HG02981 (cell line): ENCODE measurements around the gene SPATA12.

ENCODE experiments used
- ATAC-seq: cut with Tn5 transposase; IDR thresholded peaks from one replicate; pipeline ENCODE4 v1.9.1; 2021; ENCODE audit warnings: mild to moderate bottlenecking, moderate library complexity; ENCODE audit not compliant: unreplicated experiment

Gene SPATA12

GRCh38 chr3:57060089-57060821 is at the start of gene SPATA12:
Gene SPATA12, plus strand, starts transcription at chr3:57060664. Its CDS starts 13,031 bp downstream, at chr3:57073695.
- ATAC-seq, result no peak

GRCh38 chr3:57011022-57011421 is 49.4 kb upstream of the SPATA12 start:
- no peak for ATAC-seq

GRCh38 chr3:57012847-57013246 is 47.6 kb upstream of the SPATA12 start:
- no peak for ATAC-seq

GRCh38 chr3:57015350-57015729 is 45.1 kb upstream of the SPATA12 start:
- no peak for ATAC-seq

GRCh38 chr3:57015912-57016311 is 44.6 kb upstream of the SPATA12 start:
- no peak for ATAC-seq

- ATAC-seq, result no peak
Measured at GRCh38 chr3:57017459-57017845, 43.0 kb upstream of the SPATA12 start.

GRCh38 chr3:57018246-57018645 is 42.2 kb upstream of the SPATA12 start:
- no peak for ATAC-seq

- no peak for ATAC-seq
Measured at GRCh38 chr3:57019057-57019456, 41.4 kb upstream of the SPATA12 start.

GRCh38 chr3:57025237-57025636 is 35.2 kb upstream of the SPATA12 start:
- ATAC-seq, result no peak

GRCh38 chr3:57026944-57027343 is 33.5 kb upstream of the SPATA12 start:
- no peak for ATAC-seq

- no peak for ATAC-seq
Measured at GRCh38 chr3:57029383-57029782, 31.1 kb upstream of the SPATA12 start.

GRCh38 chr3:57029924-57030323 is 30.5 kb upstream of the SPATA12 start:
- no peak for ATAC-seq

GRCh38 chr3:57030721-57031120 is 29.7 kb upstream of the SPATA12 start:
- no peak for ATAC-seq

- ATAC-seq, result no peak
Measured at GRCh38 chr3:57031631-57032541, 28.6 kb upstream of the SPATA12 start.

- no peak for ATAC-seq
Measured at GRCh38 chr3:57036952-57037351, 23.5 kb upstream of the SPATA12 start.

- ATAC-seq, result no peak
Measured at GRCh38 chr3:57038466-57039164, 21.8 kb upstream of the SPATA12 start.

- no peak for ATAC-seq
Measured at GRCh38 chr3:57041674-57042073, 18.8 kb upstream of the SPATA12 start.

- ATAC-seq, result no peak
Measured at GRCh38 chr3:57043518-57043917, 16.9 kb upstream of the SPATA12 start.

- no peak for ATAC-seq
Measured at GRCh38 chr3:57046101-57046765, 14.2 kb upstream of the SPATA12 start.

- ATAC-seq, result no peak
Measured at GRCh38 chr3:57048052-57048671, 12.3 kb upstream of the SPATA12 start.
